T-cell (primary cell): ENCODE data around the gene NPIPB6. TPM values are rescaled to one million over a fixed set of nuclear protein-coding genes. Genes with fewer than 3 reads are reported as not detected.
A peak's percentile ranks its signal among the peaks of the same experiment; 100 is the strongest.
"Not testable (repeated sequence)": the region's sequence is repeated elsewhere in the genome, so short reads cannot be mapped to it uniquely, and the experiment has no call there.

Experiments used
- ATAC-seq, 4 experiments: fragments of 200-7000 bp in 3 of 4; fragments of 150-1000 bp in 1 of 4; cut with Tn5 transposase; replicated peaks in 1 of 4; 1 replicate in 3 of 4; 2 replicates in 1 of 4; pipeline ENCODE4 v1.10.0; 2021; ENCODE audit warnings: moderate library complexity in 3 of 4, mild to moderate bottlenecking in 2 of 4, moderate number of reproducible peaks in 1 of 4
- CTCF ChIA-PET, 2 donors: fragments of 300-600 bp; sonication (Branson Sonifier 250); formaldehyde crosslinking; loops; one replicate each; lab custom pipeline; 2022; ENCODE audit warnings: antibody characterized with exemption in 2 of 2; lab: Charles Lee
- POLR2A ChIA-PET, 2 donors: fragments of 300-600 bp; sonication (Branson Sonifier 250); formaldehyde crosslinking; loops; one replicate each; lab custom pipeline; 2022; ENCODE audit warnings: antibody characterized with exemption in 2 of 2; lab: Charles Lee
- DNase-seq, 35 experiments: peaks; one replicate each; pipeline versions ENCODE4 v3.0.0 to v3.0.0-alpha.2; 2013 to 2023
- H3K27ac ChIP-seq: one replicate; pipeline ENCODE4 v1.5.1; 2013; ENCODE audit warnings: low read length
- H3K27me3 ChIP-seq, 2 experiments: replicated peaks in 1 of 2; 1 replicate in 1 of 2; 2 replicates in 1 of 2; pipeline versions ENCODE4 v1.6.1 to v1.7.0; 2013; ENCODE audit warnings: low read length in 1 of 2, mixed read lengths in 1 of 2; ENCODE audit not compliant: control insufficient read depth in 2 of 2, insufficient read depth in 2 of 2; ENCODE audit errors: extremely low read depth in 1 of 2
- H3K36me3 ChIP-seq, 2 donors: 1 replicate in 1 of 2; 2 replicates in 1 of 2; pipeline versions ENCODE4 v1.6.1 to v1.7.0; 2013; ENCODE audit warnings: low read length in 1 of 2; ENCODE audit not compliant: control insufficient read depth in 2 of 2, insufficient read depth in 1 of 2; ENCODE audit errors: extremely low read depth in 1 of 2
- H3K4me1 ChIP-seq, 2 experiments: 1 replicate in 1 of 2; 2 replicates in 1 of 2; pipeline versions ENCODE4 v1.6.1 to v1.7.0; 2013; ENCODE audit warnings: low read length in 2 of 2, mixed read lengths in 1 of 2; ENCODE audit not compliant: insufficient read depth in 2 of 2, control insufficient read depth in 1 of 2; ENCODE audit errors: extremely low read depth in 1 of 2
- H3K4me3 ChIP-seq, 2 donors: 1 replicate in 1 of 2; 2 replicates in 1 of 2; pipeline versions ENCODE4 v1.5.1 to v1.7.0; 2013; ENCODE audit warnings: mild to moderate bottlenecking in 2 of 2, low read length in 1 of 2, moderate library complexity in 1 of 2; ENCODE audit not compliant: control insufficient read depth in 1 of 2; ENCODE audit errors: extremely low read depth in 1 of 2
- H3K9me3 ChIP-seq: 2 replicates; pipeline ENCODE4 v1.7.0; 2013
- H3K27ac Mint-ChIP-seq, 2 donors: one replicate each; pipeline ENCODE4 v1.8.0; 2020 to 2021; ENCODE audit warnings: mild to moderate bottlenecking in 2 of 2, mixed read lengths in 2 of 2
- H3K27me3 Mint-ChIP-seq, 2 donors: one replicate each; pipeline ENCODE4 v1.8.0; 2021 to 2022; ENCODE audit warnings: mixed read lengths in 2 of 2
- H3K36me3 Mint-ChIP-seq: one replicate; pipeline ENCODE4 v1.8.0; 2021; ENCODE audit warnings: mixed read lengths
- H3K4me1 Mint-ChIP-seq, 3 donors: one replicate each; pipeline ENCODE4 v1.8.0; 2020 to 2022; ENCODE audit warnings: mixed read lengths in 3 of 3, mild to moderate bottlenecking in 1 of 3
- H3K4me3 Mint-ChIP-seq, 3 donors: one replicate each; pipeline ENCODE4 v1.8.0; 2020 to 2022; ENCODE audit warnings: mild to moderate bottlenecking in 3 of 3, mixed read lengths in 3 of 3, moderate library complexity in 3 of 3
- H3K9me3 Mint-ChIP-seq, 3 donors: one replicate each; pipeline ENCODE4 v1.8.0; 2020 to 2022; ENCODE audit warnings: mixed read lengths in 3 of 3
- WGBS: methylation state at CpG from one replicate; pipeline ENCODE4 v1.1.5; 2013; ENCODE audit warnings: missing lambda C conversion rate; ENCODE audit not compliant: insufficient coverage; 5-methylcytosine and 5-hydroxymethylcytosine counted together
- total RNA-seq, 35 experiments: library from RNA in 6 of 35; stranded (reverse) in 6 of 35; fragments of 120-200 nt in 1 of 35; gene quantifications; one replicate each; pipeline versions ENCODE4 v1.2.1 to v1.2.4 and lab custom pipeline; 2013 to 2026

Gene NPIPB6
- total RNA-seq, 5 donors from 2014 or later (not counting 1 experiment from before 2014, with no cell fraction given): 0.70 to 4.6 (median 3.2) TPM

GRCh38 chr16:28375115-28375514 lies 11.8 kb upstream of the NPIPB6 start:
- H3K4me3 Mint-ChIP-seq, H3K27ac Mint-ChIP-seq, H3K27ac ChIP-seq, H3K9me3 ChIP-seq, H3K36me3 ChIP-seq, H3K4me3 ChIP-seq, H3K4me1 Mint-ChIP-seq, H3K4me1 ChIP-seq, H3K27me3 ChIP-seq, CTCF ChIA-PET, H3K9me3 Mint-ChIP-seq, H3K27me3 Mint-ChIP-seq, POLR2A ChIA-PET, H3K36me3 Mint-ChIP-seq: not testable (repeated sequence)
- ATAC-seq (peak; percentile 61 to 80 (median 74)), DNase-seq (peak in 2 of 35 experiments; percentile 6 to 7)
- WGBS: no CpG with 5 or more reads among the region's 8 CpGs

- H3K4me1 Mint-ChIP-seq, H3K27ac ChIP-seq, H3K4me3 ChIP-seq, H3K27me3 Mint-ChIP-seq, H3K4me1 ChIP-seq, H3K36me3 ChIP-seq, ATAC-seq, POLR2A ChIA-PET, H3K27ac Mint-ChIP-seq, H3K4me3 Mint-ChIP-seq, H3K9me3 ChIP-seq, DNase-seq, H3K36me3 Mint-ChIP-seq, H3K27me3 ChIP-seq, CTCF ChIA-PET, H3K9me3 Mint-ChIP-seq: not testable (repeated sequence)
- WGBS: no CpG with 5 or more reads among the region's 25 CpGs
These were observed 11.0 kb upstream of the NPIPB6 start for GRCh38 chr16:28374281-28374680.

DNA sequence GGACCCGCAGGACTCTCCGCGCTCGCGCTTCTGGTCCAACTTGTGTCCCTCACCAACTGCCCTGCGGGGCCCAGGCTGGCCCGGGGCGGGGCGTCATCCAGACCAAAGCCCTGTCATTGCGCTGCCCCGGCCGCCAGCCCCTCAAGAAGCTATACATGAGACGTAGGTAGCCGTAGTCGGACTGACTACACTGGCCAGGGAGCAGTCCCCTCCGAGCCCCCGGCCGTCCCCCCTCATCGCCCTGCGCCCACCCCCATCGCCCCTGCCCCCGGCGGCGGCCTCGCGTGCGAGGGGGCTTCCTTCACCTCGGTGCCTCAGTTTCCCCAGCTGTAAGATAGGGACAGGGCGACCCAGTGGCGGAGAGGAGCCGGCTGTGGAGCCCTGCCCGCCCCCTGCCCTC lies 4.6 kb upstream of the NPIPB6 start:
- H3K27ac Mint-ChIP-seq, H3K27ac ChIP-seq, H3K27me3 ChIP-seq, POLR2A ChIA-PET, H3K9me3 ChIP-seq, DNase-seq, H3K4me3 Mint-ChIP-seq, H3K4me3 ChIP-seq, H3K4me1 Mint-ChIP-seq, H3K4me1 ChIP-seq, CTCF ChIA-PET, H3K9me3 Mint-ChIP-seq, H3K36me3 ChIP-seq, H3K27me3 Mint-ChIP-seq, ATAC-seq, H3K36me3 Mint-ChIP-seq: not testable (repeated sequence)
- WGBS: 35% methylated on average over 4 of the region's 32 CpGs

DNA sequence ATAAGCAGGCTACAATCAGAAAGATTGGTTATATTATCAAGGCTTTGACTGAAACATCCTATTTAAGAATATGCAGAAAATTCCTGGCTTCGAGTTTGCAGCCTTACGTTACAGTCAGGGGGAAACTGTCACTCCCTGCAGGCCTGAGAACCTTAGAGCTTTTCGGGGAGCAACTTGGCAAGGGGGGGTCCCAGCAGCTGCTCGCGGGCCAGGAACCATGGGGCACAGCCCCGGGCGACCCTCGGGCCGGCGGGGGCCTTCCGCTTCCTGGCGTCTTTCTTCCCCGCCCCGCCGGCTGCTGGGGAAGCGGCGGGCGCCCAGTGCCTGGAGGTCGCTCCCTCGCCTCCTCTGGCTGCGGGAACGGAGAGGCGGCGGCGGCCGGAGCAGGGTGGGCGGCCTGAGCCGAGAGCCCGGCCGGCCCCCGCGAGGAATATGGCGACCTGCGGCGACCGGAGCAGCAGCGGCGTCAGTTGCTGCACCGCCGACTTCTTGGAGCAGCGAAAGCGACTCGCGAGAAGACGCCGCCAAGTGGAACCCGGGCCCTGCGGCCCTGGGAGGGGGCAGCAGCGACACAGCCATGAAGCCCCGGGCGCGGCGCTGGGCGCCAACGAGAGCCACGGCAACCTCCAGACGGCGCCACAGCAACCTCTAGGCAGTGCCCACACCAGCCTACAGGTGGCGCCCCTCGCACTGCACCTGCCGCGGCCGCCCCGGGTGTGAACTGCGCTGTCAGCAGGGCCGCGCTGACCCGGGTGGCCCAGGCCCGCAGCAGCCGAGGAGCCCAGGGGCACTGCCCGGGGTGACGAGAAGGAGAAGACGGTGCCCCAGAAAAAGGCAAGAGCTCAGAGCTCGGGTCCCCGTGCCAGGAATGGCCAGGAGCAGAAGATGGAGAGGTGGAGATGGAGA lies 1.2 kb upstream of the NPIPB6 start:
- H3K4me3 Mint-ChIP-seq, H3K27me3 ChIP-seq, H3K27me3 Mint-ChIP-seq, H3K36me3 ChIP-seq, H3K27ac Mint-ChIP-seq, H3K4me3 ChIP-seq, H3K36me3 Mint-ChIP-seq, H3K9me3 Mint-ChIP-seq, H3K4me1 ChIP-seq, H3K4me1 Mint-ChIP-seq, H3K27ac ChIP-seq, CTCF ChIA-PET, POLR2A ChIA-PET, H3K9me3 ChIP-seq: not testable (repeated sequence)
- ATAC-seq: peak; percentile 97 to 99 (median 98)
- WGBS: no CpG with 5 or more reads among the region's 75 CpGs
- DNase-seq: peak in 10 of 35 experiments; percentile 1 to 46 (median 24)

DNA sequence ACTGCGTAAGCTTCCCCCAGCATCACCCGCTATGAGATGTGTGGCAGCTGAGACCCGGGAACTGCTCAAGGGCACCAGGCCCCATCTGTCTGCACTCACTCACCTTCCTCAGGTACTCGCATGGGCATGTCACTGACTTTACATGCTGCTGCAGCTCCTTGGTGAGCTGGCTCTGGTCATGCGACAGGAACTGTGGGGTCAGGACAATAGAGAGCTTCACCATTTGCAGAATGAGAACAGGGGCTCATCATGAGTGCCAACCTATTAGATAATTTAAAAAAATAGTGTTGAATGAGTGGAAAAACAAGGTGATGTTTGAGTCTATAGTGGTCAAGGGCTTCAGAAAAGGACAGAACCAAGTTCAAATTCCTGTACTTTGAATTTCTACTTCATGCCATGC lies 708 bp downstream of the NPIPB6 start:
- H3K4me3 ChIP-seq, H3K27ac ChIP-seq, H3K36me3 Mint-ChIP-seq, H3K4me1 Mint-ChIP-seq, H3K4me1 ChIP-seq, ATAC-seq, DNase-seq, CTCF ChIA-PET, H3K27me3 ChIP-seq, POLR2A ChIA-PET, H3K36me3 ChIP-seq, H3K9me3 Mint-ChIP-seq, H3K9me3 ChIP-seq, H3K27me3 Mint-ChIP-seq, H3K4me3 Mint-ChIP-seq, H3K27ac Mint-ChIP-seq: not testable (repeated sequence)
- WGBS: no CpG with 5 or more reads among the region's 5 CpGs

DNA sequence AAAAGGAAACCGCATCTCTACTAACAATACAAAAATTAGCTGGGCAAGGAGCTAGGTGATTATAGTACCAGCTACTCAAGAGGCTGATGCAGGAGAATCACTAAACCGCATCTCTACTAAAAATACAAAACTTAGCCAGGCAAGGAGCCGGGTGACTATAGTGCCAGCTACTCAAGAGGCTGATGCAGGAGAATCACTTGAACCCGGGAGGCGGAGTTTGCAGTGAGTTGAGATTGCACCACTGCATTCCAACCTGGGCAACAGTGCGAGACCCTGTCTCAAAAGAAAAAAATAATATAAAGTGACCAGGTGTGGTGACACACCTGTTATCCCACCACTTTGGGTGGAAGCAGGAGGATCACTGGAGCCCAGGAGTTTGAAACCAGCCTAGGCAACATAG lies 25.1 kb downstream of the NPIPB6 start:
- no CpG with 5 or more reads among the region's 6 CpGs for WGBS
- H3K4me3 Mint-ChIP-seq, H3K27ac ChIP-seq, H3K27me3 Mint-ChIP-seq, CTCF ChIA-PET, H3K27ac Mint-ChIP-seq, H3K9me3 ChIP-seq, H3K4me1 ChIP-seq, DNase-seq, H3K4me1 Mint-ChIP-seq, H3K36me3 ChIP-seq, H3K27me3 ChIP-seq, H3K9me3 Mint-ChIP-seq, H3K4me3 ChIP-seq, ATAC-seq, H3K36me3 Mint-ChIP-seq: not testable (repeated sequence)
- POLR2A ChIA-PET: interaction anchor here in 1 of 2 donors (0.6 kb wide), 1 partner anchor 589 kb away, joined by 3 read pairs; no protein-coding TSS in a partner anchor
